Thyroid gland (tissue), 4 donors: ENCODE measurements around the gene CCNJL. TPM values are rescaled to one million over a fixed set of nuclear protein-coding genes. Genes with fewer than 3 reads are reported as not detected.

Experiments used
- DNase-seq, 2 donors: peaks; one replicate each; pipeline ENCODE4 v3.0.0-alpha.2; 2019
- H3K27ac ChIP-seq, 3 donors: fragments of 200-600 bp; sonication (generic); 1 replicate in 2 of 3; 2 replicates in 1 of 3; pipeline ENCODE4 v1.5.1; 2016 to 2019; ENCODE audit warnings: mild to moderate bottlenecking in 1 of 3, moderate library complexity in 1 of 3
- H3K27me3 ChIP-seq: fragments of 200-600 bp; sonication (generic); one replicate; pipeline ENCODE4 v1.5.1; 2019
- H3K36me3 ChIP-seq, 2 donors: fragments of 200-600 bp; sonication (generic); one replicate each; pipeline ENCODE4 v1.5.1; 2016 to 2019
- H3K4me1 ChIP-seq, 2 donors: fragments of 200-600 bp; sonication (generic); one replicate each; pipeline ENCODE4 v1.5.1; 2017 to 2019
- H3K4me3 ChIP-seq, 3 donors: fragments of 200-600 bp; sonication (generic); replicated peaks in 1 of 3; 1 replicate in 2 of 3; 2 replicates in 1 of 3; pipeline ENCODE4 v1.5.1; 2016; ENCODE audit warnings: mild to moderate bottlenecking in 1 of 3
- H3K9me3 ChIP-seq: fragments of 200-600 bp; sonication (generic); one replicate; pipeline ENCODE4 v1.5.1; 2017
- CTCF ChIP-seq, 6 experiments: fragments of 200-600 bp in 3 of 6; fragments of 450-650 bp in 3 of 6; sonication (generic) in 3 of 6; IDR thresholded peaks; one replicate each; pipeline ENCODE4 v1.5.1; 2016 to 2019; ENCODE audit warnings: antibody characterized with exemption in 6 of 6, mild to moderate bottlenecking in 2 of 6, inconsistent platforms in 1 of 6, moderate library complexity in 1 of 6
- POLR2A ChIP-seq, 2 donors: fragments of 450-650 bp; IDR thresholded peaks; one replicate each; pipeline ENCODE4 v1.6.1; 2017; ENCODE audit warnings: antibody characterized with exemption in 2 of 2, mild to moderate bottlenecking in 2 of 2, moderate library complexity in 1 of 2
- WGBS, 2 donors: methylation state at CpG; one replicate each; pipeline ENCODE4 v1.1.5; 2017; 5-methylcytosine and 5-hydroxymethylcytosine counted together
- intact Hi-C: fragments of 100-400 bp; cut with DNase I; formaldehyde crosslinking; loops from one replicate; pipeline ENCODE4 v1.15.1; 2023
- total RNA-seq, 4 donors: library from RNA; depleted of rRNA; stranded (reverse); fragments of >200 nt; gene quantifications; one replicate each; pipeline ENCODE4 v1.2.3, GENCODE V29; 2016

CCNJL gene
- total RNA-seq, 4 donors from 2014 or later, result 6.3 to 11.8 (median 10.0) TPM

- Histone ChIP-seq H3K27ac (no peak overlapping the region), H3K4me1 (no peaks in the 10 kb centered on the region), H3K9me3 (no peaks in the 10 kb centered on the region), H3K36me3 (no peaks in the 10 kb centered on the region), H3K27me3 (no peaks in the 10 kb centered on the region), H3K4me3 (no peak overlapping the region)
- no peak for TF ChIP-seq POLR2A (IDR thresholded peaks at IDR 0.05)
- no peak for TF ChIP-seq CTCF (IDR thresholded peaks at IDR 0.05)
- intact Hi-C loops, result no loop called here
- DNase-seq, result no peak
- 87 to 90% methylated on average over 3 of the region's 3 CpGs for WGBS, 2 donors
These were observed 21.4 kb upstream of the CCNJL start for GRCh38 chr5:160333721-160334120.

- Histone ChIP-seq H3K9me3 (no peaks in the 10 kb centered on the region), H3K27ac (no peak overlapping the region), H3K4me1 (no peaks in the 10 kb centered on the region), H3K27me3 (no peaks in the 10 kb centered on the region), H3K4me3 (no peak overlapping the region), H3K36me3 (no peaks in the 10 kb centered on the region)
- TF ChIP-seq CTCF (IDR thresholded peaks at IDR 0.05) (no peak), POLR2A (IDR thresholded peaks at IDR 0.05) (no peak)
- intact Hi-C loops, result no loop called here
- WGBS, 2 donors, result 90 to 92% methylated on average over 4 of the region's 4 CpGs
- DNase-seq, result no peak
These were observed 17.8 kb upstream of the CCNJL start for GRCh38 chr5:160330212-160330611.

GRCh38 chr5:160327818-160328217, 15.5 kb upstream of the CCNJL start:
- no peaks in the 10 kb centered on the region for H3K36me3 ChIP-seq
- no peaks in the 10 kb centered on the region for H3K4me1 ChIP-seq
- H3K9me3 ChIP-seq, result no peaks in the 10 kb centered on the region
- intact Hi-C loops, result no loop called here
- H3K4me3 ChIP-seq, result no peak overlapping the region
- TF ChIP-seq CTCF (IDR thresholded peaks at IDR 0.05) (no peak), POLR2A (IDR thresholded peaks at IDR 0.05) (no peak)
- no peaks in the 10 kb centered on the region for H3K27me3 ChIP-seq
- H3K27ac ChIP-seq, result no peak overlapping the region
- no peak for DNase-seq
- 87 to 90% methylated on average over 6 of the region's 6 CpGs for WGBS, 2 donors

- H3K4me1 ChIP-seq, result no peaks in the 10 kb centered on the region
- DNase-seq, result no peak
- no peak overlapping the region for H3K27ac ChIP-seq
- no peaks in the 10 kb centered on the region for H3K27me3 ChIP-seq
- no peaks in the 10 kb centered on the region for H3K36me3 ChIP-seq
- no peaks in the 10 kb centered on the region for H3K9me3 ChIP-seq
- intact Hi-C loops, result no loop called here
- no peak for TF ChIP-seq CTCF (IDR thresholded peaks at IDR 0.05)
- TF ChIP-seq POLR2A (IDR thresholded peaks at IDR 0.05), result no peak
- H3K4me3 ChIP-seq, result no peak overlapping the region
- 88 to 95% methylated on average over 2 of the region's 2 CpGs for WGBS, 2 donors
These were observed 14.6 kb upstream of the CCNJL start for GRCh38 chr5:160326981-160327380.

- TF ChIP-seq POLR2A (IDR thresholded peaks at IDR 0.05), result no peak
- no peak for TF ChIP-seq CTCF (IDR thresholded peaks at IDR 0.05)
- Histone ChIP-seq H3K27me3 (no peaks in the 10 kb centered on the region), H3K27ac (no peak overlapping the region), H3K9me3 (no peaks in the 10 kb centered on the region), H3K36me3 (no peaks in the 10 kb centered on the region), H3K4me3 (no peak overlapping the region), H3K4me1 (no peaks in the 10 kb centered on the region)
- WGBS, 2 donors, result 92% methylated on average over 2 of the region's 2 CpGs
- intact Hi-C loops, result no loop called here
- DNase-seq, result no peak
These were observed 13.4 kb upstream of the CCNJL start for GRCh38 chr5:160325716-160326115.
